ENCODE measurements around the gene ADAMTSL1.
"Not testable (repeated sequence)": the region's sequence is repeated elsewhere in the genome, so short reads cannot be mapped to it uniquely, and the experiment has no call there.

GRCh38 chr9:18874990-18875389 lies 401.0 kb downstream of the ADAMTSL1 start:
- TF ChIP-seq POLR2A, CTCF, POLR2AphosphoS5 (IDR thresholded peaks at IDR 0.05): not testable (repeated sequence)
